NOMO-1 treated with dmso at 0.1 percent for 144 hours (cell line): ENCODE results near the gene NT5M.

Experiments used
- DNase-seq: peaks from one replicate; lab custom pipeline; 2025; ENCODE audit not compliant: unreplicated experiment; lab: John Stamatoyannopoulos, UW

The NT5M gene

GRCh38 chr17:17343160-17343735, 40.1 kb downstream of the NT5M start:
- no peak for DNase-seq

GRCh38 chr17:17343896-17344506, 40.8 kb downstream of the NT5M start:
- DNase-seq: no peak

- no peak for DNase-seq
Observed at GRCh38 chr17:17344507-17345293, 41.5 kb downstream of the NT5M start.

- no peak for DNase-seq
Observed at GRCh38 chr17:17345294-17345597, 42.1 kb downstream of the NT5M start.

- DNase-seq: no peak
Observed at GRCh38 chr17:17345686-17346427, 42.7 kb downstream of the NT5M start.

- DNase-seq: no peak
Observed at GRCh38 chr17:17346428-17347233, 43.5 kb downstream of the NT5M start.

- no peak for DNase-seq
Observed at GRCh38 chr17:17347234-17347955, 44.2 kb downstream of the NT5M start.

GRCh38 chr17:17347956-17348871, 45.0 kb downstream of the NT5M start:
- DNase-seq: no peak

GRCh38 chr17:17348872-17349723, 45.9 kb downstream of the NT5M start:
- DNase-seq: no peak

GRCh38 chr17:17349724-17350106, 46.5 kb downstream of the NT5M start:
- DNase-seq: no peak

GRCh38 chr17:17350491-17351355, 47.5 kb downstream of the NT5M start:
- no peak for DNase-seq

- DNase-seq: no peak
Observed at GRCh38 chr17:17351356-17351891, 48.3 kb downstream of the NT5M start.

- DNase-seq: no peak
Observed at GRCh38 chr17:17351901-17352781, 49.0 kb downstream of the NT5M start.

- no peak for DNase-seq
Observed at GRCh38 chr17:17352836-17353624, 49.9 kb downstream of the NT5M start.
